Endothelial cell of umbilical vein (primary cell): ENCODE data around the gene C16orf74. TPM values are rescaled to one million over a fixed set of nuclear protein-coding genes. Genes with fewer than 3 reads are reported as not detected.

Experiments
- BruUV-seq: library from RNA; stranded (reverse); fragments of 400-500 nt; replicated peaks from 2 replicates; lab custom pipeline; 2021; lab: Mats Ljungman, UMichigan
- CTCF ChIA-PET: fragments of 300-600, 350-600 bp; sonication (Branson Sonifier 250); formaldehyde crosslinking; loops from one replicate; lab custom pipeline; 2021; ENCODE audit warnings: antibody characterized with exemption, inconsistent platforms; lab: Charles Lee
- POLR2A ChIA-PET: fragments of 300-600, 350-600 bp; sonication (Branson Sonifier 250); formaldehyde crosslinking; loops from one replicate; lab custom pipeline; 2021; ENCODE audit warnings: antibody characterized with exemption, inconsistent platforms; lab: Charles Lee
- DNase-seq: peaks from one replicate; pipeline ENCODE4 v3.0.0-alpha.2; 2011; ENCODE audit warnings: low read depth, low spot score
- FAIRE-seq: peaks from 2 replicates; lab custom pipeline; 2011; peaks lifted over from hg19 to GRCh38; lab: Jason Lieb, UNC
- H2AFZ ChIP-seq: 2 replicates; pipeline ENCODE4 v1.6.0; 2012; ENCODE audit warnings: low read depth, low read length, control low read depth, inconsistent platforms
- H3K27ac ChIP-seq: 2 replicates; pipeline ENCODE4 v1.5.1; 2011; ENCODE audit warnings: low read depth, mild to moderate bottlenecking, control low read depth, low read length, moderate library complexity; ENCODE audit not compliant: insufficient read depth
- H3K27me3 ChIP-seq, 2 experiments: 2 replicates each; pipeline versions ENCODE4 v1.6.0 to v1.6.1; 2011; ENCODE audit warnings: low read length in 2 of 2, mixed read lengths in 1 of 2; ENCODE audit not compliant: control insufficient read depth in 2 of 2, insufficient read depth in 2 of 2
- H3K36me3 ChIP-seq, 2 experiments: 2 replicates in 1 of 2; 3 replicates in 1 of 2; pipeline ENCODE4 v1.5.1; 2011; ENCODE audit warnings: low read length in 2 of 2, mild to moderate bottlenecking in 1 of 2, moderate library complexity in 1 of 2; ENCODE audit not compliant: control insufficient read depth in 2 of 2, insufficient read depth in 2 of 2; ENCODE audit errors: extremely low read depth in 1 of 2
- H3K4me1 ChIP-seq: 3 replicates; pipeline ENCODE4 v1.5.1; 2011; ENCODE audit warnings: mild to moderate bottlenecking, low read length; ENCODE audit not compliant: control insufficient read depth, insufficient read depth; ENCODE audit errors: extremely low read depth
- H3K4me2 ChIP-seq: 2 replicates; pipeline ENCODE4 v1.6.1; 2011; ENCODE audit warnings: low read length, control low read depth, mixed read lengths; ENCODE audit not compliant: insufficient read depth
- H3K4me3 ChIP-seq, 3 experiments: fragments of 200-600 bp in 1 of 3; sonication (generic), shearing (Covaris generic) in 1 of 3; replicated peaks in 1 of 3; 2 replicates each; pipeline ENCODE4 v1.5.1; 2011 to 2016; ENCODE audit warnings: control low read depth in 3 of 3, low read length in 3 of 3, mild to moderate bottlenecking in 2 of 3, inconsistent platforms in 1 of 3, low read depth in 1 of 3, moderate library complexity in 1 of 3; ENCODE audit not compliant: insufficient read depth in 1 of 3
- H3K79me2 ChIP-seq: 2 replicates; pipeline ENCODE4 v1.6.0; 2012; ENCODE audit warnings: low read length, inconsistent platforms; ENCODE audit not compliant: control insufficient read depth, insufficient read depth
- H3K9ac ChIP-seq: replicated peaks from 2 replicates; pipeline ENCODE3; 2011; ENCODE audit warnings: low read length, control low read depth; ENCODE audit not compliant: insufficient read depth; ENCODE audit errors: extremely low read depth
- H3K9me1 ChIP-seq: replicated peaks from 3 replicates; pipeline ENCODE4 v1.6.0; 2011; ENCODE audit warnings: mild to moderate bottlenecking, low read length; ENCODE audit not compliant: control insufficient read depth, insufficient read depth; ENCODE audit errors: extremely low read depth
- H3K9me3 ChIP-seq: replicated peaks from 2 replicates; pipeline ENCODE4 v1.5.1; 2012; ENCODE audit warnings: low read length, inconsistent platforms; ENCODE audit not compliant: control insufficient read depth, insufficient read depth
- H4K20me1 ChIP-seq: replicated peaks from 2 replicates; pipeline ENCODE3; 2011; ENCODE audit warnings: mild to moderate bottlenecking, low read length; ENCODE audit not compliant: control insufficient read depth, insufficient read depth; ENCODE audit errors: extremely low read depth
- EZH2 ChIP-seq: IDR thresholded peaks from 2 replicates; pipeline ENCODE4 v1.6.1; 2012; ENCODE audit warnings: borderline replicate concordance, low read depth, mild to moderate bottlenecking, moderate library complexity, low read length, inconsistent platforms; ENCODE audit not compliant: severe bottlenecking
- FOS ChIP-seq: IDR thresholded peaks from 2 replicates; pipeline ENCODE4 v1.6.1; 2011; ENCODE audit warnings: mild to moderate bottlenecking, low read length, moderate library complexity, borderline replicate concordance; ENCODE audit not compliant: insufficient read depth
- GATA2 ChIP-seq: IDR thresholded peaks from 2 replicates; pipeline ENCODE4 v1.7.0; 2011; ENCODE audit warnings: low read depth, mild to moderate bottlenecking, moderate library complexity, mixed read lengths, low read length; ENCODE audit not compliant: insufficient read length, insufficient read depth
- JUN ChIP-seq: IDR thresholded peaks from 2 replicates; pipeline ENCODE4 v1.6.1; 2011; ENCODE audit warnings: borderline replicate concordance, low read depth; ENCODE audit not compliant: insufficient read length, insufficient read depth
- MYC ChIP-seq: IDR thresholded peaks from one replicate; pipeline ENCODE4 v1.6.1; 2011; ENCODE audit warnings: mild to moderate bottlenecking, low read depth, low read length
- POLR2A ChIP-seq: IDR thresholded peaks from 2 replicates; pipeline ENCODE4 v1.6.1; 2012; ENCODE audit warnings: low read depth, mild to moderate bottlenecking, control low read depth, low read length
- POLR2AphosphoS5 ChIP-seq: IDR thresholded peaks from 2 replicates; pipeline ENCODE4 v1.6.1; 2012; ENCODE audit warnings: low read depth, mild to moderate bottlenecking, control low read depth, low read length, moderate library complexity; ENCODE audit not compliant: insufficient read depth
- dilution Hi-C: fragments of 300-500 bp; cut with MboI; formaldehyde crosslinking; loops from one replicate; pipeline ENCODE4 v1.15.0; 2019; ENCODE audit warnings: low sequenced_read_pairs; ENCODE audit not compliant: extremely low pct_ligation_motif_present
- intact Hi-C: fragments of 100-400 bp; cut with micrococcal nuclease; formaldehyde crosslinking; loops from one replicate; pipeline ENCODE4 v1.10.0; 2022
- polyA plus RNA-seq, 4 experiments: library from polyadenylated mRNA; depleted of rRNA in 3 of 4; stranded (reverse) in 3 of 4; unstranded in 1 of 4; fragments of >200 nt; gene quantifications; 2 replicates each; pipeline versions ENCODE4 v1.2.1 to v1.2.3, GENCODE V29; 2011 to 2012; ENCODE audit warnings: missing spikeins in 1 of 4
- total RNA-seq: library from RNA; stranded (reverse); gene quantifications from 2 replicates; pipeline ENCODE4 v1.2.3, GENCODE V29; 2021
- TF ChIP-seq, protein P1 (sequence below): IDR thresholded peaks from 2 replicates; pipeline ENCODE4 v1.6.1; 2011; ENCODE audit not compliant: insufficient read depth, insufficient read length
- TF ChIP-seq, protein P2 (sequence below), 2 donors: IDR thresholded peaks; 1 replicate in 1 of 2; 2 replicates in 1 of 2; pipeline ENCODE4 v1.5.1; 2011; ENCODE audit warnings: low read length in 2 of 2, mild to moderate bottlenecking in 2 of 2, moderate library complexity in 2 of 2, control low read depth in 1 of 2, inconsistent platforms in 1 of 2, low read depth in 1 of 2; ENCODE audit not compliant: insufficient read depth in 1 of 2; ENCODE audit errors: extremely low read depth in 1 of 2

The C16orf74 gene
- total and polyA plus RNA-seq, 2 donors (not counting 3 experiments of a cell fraction or from before 2014, with no cell fraction given): 12.1 to 38.7 TPM

DNA sequence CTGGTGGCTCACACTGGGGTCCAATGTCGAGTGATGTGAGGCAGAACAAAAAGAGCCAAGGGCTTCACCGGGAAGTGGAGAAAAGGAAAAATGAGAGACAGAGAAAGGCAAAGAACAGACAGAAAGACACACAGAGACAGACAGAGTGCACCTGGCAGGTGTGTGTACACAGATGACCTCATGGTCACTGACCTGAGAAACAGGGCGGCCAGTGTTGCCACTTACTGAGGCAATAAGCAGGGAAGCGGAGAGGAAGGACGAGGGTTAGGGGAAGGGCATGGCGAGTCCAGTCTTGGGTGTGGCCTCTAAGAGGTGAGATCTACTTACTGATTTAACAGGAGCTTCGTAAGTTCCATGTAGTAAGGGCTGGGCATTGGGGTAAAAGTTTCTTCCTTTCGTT, 69.6 kb downstream of the C16orf74 start:
- dilution Hi-C loops: no loop called here
- Histone ChIP-seq H3K27ac (no peak overlapping the region), H3K4me2 (no peak overlapping the region), H4K20me1 (no peaks in the 10 kb centered on the region), H2AFZ (no peak overlapping the region), H3K79me2 (no peaks in the 10 kb centered on the region), H3K4me1 (no peaks in the 10 kb centered on the region), H3K4me3 (no peak overlapping the region), H3K36me3 (peaks cover 0 to 3% of the 10 kb centered on the region in 2 experiments), H3K9ac (no peak overlapping the region), H3K9me1 (no peaks in the 10 kb centered on the region), H3K27me3 (no peaks in the 10 kb centered on the region), H3K9me3 (no peaks in the 10 kb centered on the region)
- TF ChIP-seq, protein P1, sequence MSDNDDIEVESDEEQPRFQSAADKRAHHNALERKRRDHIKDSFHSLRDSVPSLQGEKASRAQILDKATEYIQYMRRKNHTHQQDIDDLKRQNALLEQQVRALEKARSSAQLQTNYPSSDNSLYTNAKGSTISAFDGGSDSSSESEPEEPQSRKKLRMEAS: no peak
- TF ChIP-seq MYC (no peak), POLR2AphosphoS5 (no peak), JUN (no peak), POLR2A (no peak), EZH2 (no peak), FOS (no peak), GATA2 (no peak)
- TF ChIP-seq, protein P2, sequence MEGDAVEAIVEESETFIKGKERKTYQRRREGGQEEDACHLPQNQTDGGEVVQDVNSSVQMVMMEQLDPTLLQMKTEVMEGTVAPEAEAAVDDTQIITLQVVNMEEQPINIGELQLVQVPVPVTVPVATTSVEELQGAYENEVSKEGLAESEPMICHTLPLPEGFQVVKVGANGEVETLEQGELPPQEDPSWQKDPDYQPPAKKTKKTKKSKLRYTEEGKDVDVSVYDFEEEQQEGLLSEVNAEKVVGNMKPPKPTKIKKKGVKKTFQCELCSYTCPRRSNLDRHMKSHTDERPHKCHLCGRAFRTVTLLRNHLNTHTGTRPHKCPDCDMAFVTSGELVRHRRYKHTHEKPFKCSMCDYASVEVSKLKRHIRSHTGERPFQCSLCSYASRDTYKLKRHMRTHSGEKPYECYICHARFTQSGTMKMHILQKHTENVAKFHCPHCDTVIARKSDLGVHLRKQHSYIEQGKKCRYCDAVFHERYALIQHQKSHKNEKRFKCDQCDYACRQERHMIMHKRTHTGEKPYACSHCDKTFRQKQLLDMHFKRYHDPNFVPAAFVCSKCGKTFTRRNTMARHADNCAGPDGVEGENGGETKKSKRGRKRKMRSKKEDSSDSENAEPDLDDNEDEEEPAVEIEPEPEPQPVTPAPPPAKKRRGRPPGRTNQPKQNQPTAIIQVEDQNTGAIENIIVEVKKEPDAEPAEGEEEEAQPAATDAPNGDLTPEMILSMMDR (IDR thresholded peaks at IDR 0.05; ENCODE audit: extremely low read depth in 1 of 2, insufficient read depth in 1 of 2, low read depth in 1 of 2, low read length in 2 of 2): no peak
- FAIRE-seq (no peak), DNase-seq (no peak)
- CTCF ChIA-PET: interaction anchor here (1.2 to 1.4 kb wide), 2 partner anchors 15 to 36 kb away, joined by 3 read pairs; no protein-coding TSS in a partner anchor
- no TSS peak for BruUV-seq
- POLR2A ChIA-PET: no interaction called here
- intact Hi-C loops: no loop called here
